ENCODE measurements around the gene IQSEC3.

GRCh38 chr12:218728-219590 lies 152.4 kb downstream of the IQSEC3 start:
- TF ChIP-seq CREB1 (CRISPR knock-in tag; IDR thresholded peaks at IDR 0.05) (no peak), ZNF416 (CRISPR knock-in tag; IDR thresholded peaks at IDR 0.05) (no peak), CTCF (IDR thresholded peaks at IDR 0.05) (no peak), USF1 (CRISPR knock-in tag; IDR thresholded peaks at IDR 0.05) (no peak), ZNF138 (CRISPR knock-in tag; conservative IDR thresholded peaks at IDR 0.05) (no peak), E2F5 (CRISPR knock-in tag; IDR thresholded peaks at IDR 0.05) (no peak), E2F4 (CRISPR knock-in tag; IDR thresholded peaks at IDR 0.05; ENCODE audit: borderline replicate concordance, low read depth) (no peak), HMGXB4 (CRISPR knock-in tag; IDR thresholded peaks at IDR 0.05) (no peak), NR2C2 (CRISPR knock-in tag; IDR thresholded peaks at IDR 0.05) (no peak)
